GM12878 (cell line): ENCODE data around the gene ATXN3.

Experiments
- CEBPB ChIP-seq, 2 experiments: fragments of 150-350 bp in 1 of 2; IDR thresholded peaks; 2 replicates each; pipeline ENCODE4 v1.6.1; 2012 to 2014; ENCODE audit warnings: low read depth in 2 of 2, low read length in 2 of 2, borderline replicate concordance in 1 of 2, inconsistent platforms in 1 of 2
- CREB1 ChIP-seq: IDR thresholded peaks from 2 replicates; pipeline ENCODE4 v1.6.1; 2012; ENCODE audit warnings: low read depth, mild to moderate bottlenecking, inconsistent platforms
- EP300 ChIP-seq, 2 experiments: fragments of 150-350 bp in 1 of 2; IDR thresholded peaks; 2 replicates each; pipeline ENCODE4 v1.6.1; 2011 to 2012; ENCODE audit warnings: low read depth in 2 of 2, low read length in 2 of 2, borderline replicate concordance in 1 of 2, improper control_type of control experiment in 1 of 2, inconsistent platforms in 1 of 2; ENCODE audit not compliant: control insufficient read depth in 1 of 2
- GABPA ChIP-seq: IDR thresholded peaks from 2 replicates; pipeline ENCODE4 v1.6.1; 2014; ENCODE audit warnings: antibody characterized with exemption, low read depth, mild to moderate bottlenecking, inconsistent platforms
- KDM1A ChIP-seq: fragments of 200-600 bp; sonication (generic); IDR thresholded peaks from 2 replicates; pipeline ENCODE4 v1.6.1; 2016; ENCODE audit warnings: borderline replicate concordance
- NBN ChIP-seq: fragments of 450-650 bp; IDR thresholded peaks from 2 replicates; pipeline ENCODE4 v1.6.1; 2016
- NR2C1 ChIP-seq: fragments of 450-650 bp; IDR thresholded peaks from 2 replicates; pipeline ENCODE4 v1.6.1; 2017; ENCODE audit warnings: antibody characterized with exemption, mild to moderate bottlenecking, moderate library complexity
- POLR2A ChIP-seq: IDR thresholded peaks from 2 replicates; pipeline ENCODE4 v1.6.1; 2011; ENCODE audit warnings: low read depth, mild to moderate bottlenecking, low read length
- RFX5 ChIP-seq: IDR thresholded peaks from 2 replicates; pipeline ENCODE4 v1.6.1; 2011; ENCODE audit warnings: low read depth, low read length, improper control_type of control experiment
- TF ChIP-seq, protein P1 (sequence below): fragments of 450-650 bp; conservative IDR thresholded peaks from 2 replicates; pipeline ENCODE4 v1.6.1; 2017; ENCODE audit warnings: mild to moderate bottlenecking, moderate library complexity
- TF ChIP-seq, protein P2 (sequence below), 3 experiments: IDR thresholded peaks in 2 of 3; conservative IDR thresholded peaks in 1 of 3; 2 replicates each; pipeline ENCODE4 v1.5.1; 2011; ENCODE audit warnings: low read depth in 3 of 3, low read length in 3 of 3, mild to moderate bottlenecking in 3 of 3, control low read depth in 2 of 3, moderate library complexity in 2 of 3, inconsistent platforms in 1 of 3, mixed read lengths in 1 of 3; ENCODE audit not compliant: control insufficient read depth in 2 of 3, insufficient read depth in 1 of 3; ENCODE audit errors: extremely low read depth in 1 of 3

DNA sequence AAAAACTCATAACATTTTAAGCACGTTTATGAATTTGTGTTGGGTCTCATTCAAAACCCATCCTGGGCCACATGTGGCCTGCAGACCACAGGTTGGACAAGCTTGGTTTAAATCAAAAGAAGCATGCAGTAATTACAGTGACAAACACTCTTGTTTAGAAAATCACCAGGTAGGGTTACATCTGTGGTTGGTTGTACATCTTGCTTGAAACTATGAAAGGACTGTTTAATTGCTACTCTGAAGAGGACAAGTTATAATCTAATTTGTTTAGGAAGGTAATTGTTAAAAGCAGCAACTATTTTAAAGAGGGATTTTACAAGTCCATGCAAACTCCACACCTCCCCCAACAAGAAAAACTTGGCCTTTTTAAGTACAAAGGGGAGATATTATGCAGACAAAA, 70.5 kb downstream of the ATXN3 start:
- TF ChIP-seq RFX5 (no peak), NBN (no peak), NR2C1 (no peak), CREB1 (no peak), GABPA (no peak), EP300 (IDR thresholded peaks at IDR 0.05; ENCODE audit: borderline replicate concordance in 1 of 2, control insufficient read depth in 1 of 2, low read depth in 2 of 2, low read length in 2 of 2) (no peak), KDM1A (no peak), CEBPB (IDR thresholded peaks at IDR 0.05; ENCODE audit: borderline replicate concordance in 1 of 2, low read depth in 2 of 2, low read length in 2 of 2) (no peak), POLR2A (no peak)
- TF ChIP-seq, protein P1, sequence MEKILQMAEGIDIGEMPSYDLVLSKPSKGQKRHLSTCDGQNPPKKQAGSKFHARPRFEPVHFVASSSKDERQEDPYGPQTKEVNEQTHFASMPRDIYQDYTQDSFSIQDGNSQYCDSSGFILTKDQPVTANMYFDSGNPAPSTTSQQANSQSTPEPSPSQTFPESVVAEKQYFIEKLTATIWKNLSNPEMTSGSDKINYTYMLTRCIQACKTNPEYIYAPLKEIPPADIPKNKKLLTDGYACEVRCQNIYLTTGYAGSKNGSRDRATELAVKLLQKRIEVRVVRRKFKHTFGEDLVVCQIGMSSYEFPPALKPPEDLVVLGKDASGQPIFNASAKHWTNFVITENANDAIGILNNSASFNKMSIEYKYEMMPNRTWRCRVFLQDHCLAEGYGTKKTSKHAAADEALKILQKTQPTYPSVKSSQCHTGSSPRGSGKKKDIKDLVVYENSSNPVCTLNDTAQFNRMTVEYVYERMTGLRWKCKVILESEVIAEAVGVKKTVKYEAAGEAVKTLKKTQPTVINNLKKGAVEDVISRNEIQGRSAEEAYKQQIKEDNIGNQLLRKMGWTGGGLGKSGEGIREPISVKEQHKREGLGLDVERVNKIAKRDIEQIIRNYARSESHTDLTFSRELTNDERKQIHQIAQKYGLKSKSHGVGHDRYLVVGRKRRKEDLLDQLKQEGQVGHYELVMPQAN = no peak
- TF ChIP-seq, protein P2, sequence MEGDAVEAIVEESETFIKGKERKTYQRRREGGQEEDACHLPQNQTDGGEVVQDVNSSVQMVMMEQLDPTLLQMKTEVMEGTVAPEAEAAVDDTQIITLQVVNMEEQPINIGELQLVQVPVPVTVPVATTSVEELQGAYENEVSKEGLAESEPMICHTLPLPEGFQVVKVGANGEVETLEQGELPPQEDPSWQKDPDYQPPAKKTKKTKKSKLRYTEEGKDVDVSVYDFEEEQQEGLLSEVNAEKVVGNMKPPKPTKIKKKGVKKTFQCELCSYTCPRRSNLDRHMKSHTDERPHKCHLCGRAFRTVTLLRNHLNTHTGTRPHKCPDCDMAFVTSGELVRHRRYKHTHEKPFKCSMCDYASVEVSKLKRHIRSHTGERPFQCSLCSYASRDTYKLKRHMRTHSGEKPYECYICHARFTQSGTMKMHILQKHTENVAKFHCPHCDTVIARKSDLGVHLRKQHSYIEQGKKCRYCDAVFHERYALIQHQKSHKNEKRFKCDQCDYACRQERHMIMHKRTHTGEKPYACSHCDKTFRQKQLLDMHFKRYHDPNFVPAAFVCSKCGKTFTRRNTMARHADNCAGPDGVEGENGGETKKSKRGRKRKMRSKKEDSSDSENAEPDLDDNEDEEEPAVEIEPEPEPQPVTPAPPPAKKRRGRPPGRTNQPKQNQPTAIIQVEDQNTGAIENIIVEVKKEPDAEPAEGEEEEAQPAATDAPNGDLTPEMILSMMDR (IDR thresholded peaks at IDR 0.05 in 2 of 3, conservative IDR thresholded peaks at IDR 0.05 in 1 of 3; ENCODE audit: control insufficient read depth in 2 of 3, extremely low read depth in 1 of 3, insufficient read depth in 1 of 3, low read depth in 3 of 3, low read length in 3 of 3) = no peak
